ENCODE measurements around the gene APOO. TPM values are rescaled to one million over a fixed set of nuclear protein-coding genes. Genes with fewer than 3 reads are reported as not detected.

Gene APOO
- total RNA-seq, 1 donor from 2014 or later: 13.0 TPM

DNA sequence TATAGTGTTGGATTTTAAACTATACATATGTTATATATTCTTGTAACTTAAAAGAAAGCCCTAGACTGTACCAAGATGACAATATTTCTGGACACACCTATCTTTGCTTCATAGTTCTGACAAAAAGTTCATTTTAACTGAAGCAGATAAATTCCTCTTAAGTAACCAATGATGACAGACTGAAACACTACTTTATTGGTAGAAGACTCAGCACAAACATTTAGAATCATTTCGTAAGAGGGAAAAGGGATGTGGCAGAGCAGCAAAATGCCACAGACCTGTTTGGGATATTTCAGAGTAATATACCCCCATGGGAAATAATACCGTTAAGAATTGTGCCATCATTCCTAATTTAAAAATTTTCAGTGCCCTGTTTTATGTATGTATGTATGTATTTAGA, 56.2 kb downstream of the APOO start:
- H3K4me1 ChIP-seq (ENCODE audit: control insufficient read depth in 3 of 3, insufficient read depth in 3 of 3, low read length in 3 of 3): no peaks in the 10 kb centered on the region
- H3K9me3 ChIP-seq (ENCODE audit: control insufficient read depth in 3 of 3, low read length in 3 of 3): no peaks in the 10 kb centered on the region
- H3K36me3 ChIP-seq (ENCODE audit: control insufficient read depth in 3 of 3, insufficient read depth in 3 of 3, low read length in 3 of 3): no peaks in the 10 kb centered on the region
- H3K4me3 ChIP-seq (ENCODE audit: low read length in 3 of 3): no peak overlapping the region
- no peaks in the 10 kb centered on the region for H3K27me3 ChIP-seq (ENCODE audit: control insufficient read depth in 3 of 3, insufficient read depth in 3 of 3, low read length in 3 of 3)
- no peak overlapping the region for H3K9ac ChIP-seq (ENCODE audit: low read depth in 1 of 3, low read length in 3 of 3)
- no peak overlapping the region for H3K27ac ChIP-seq (ENCODE audit: low read depth, low read length)

DNA sequence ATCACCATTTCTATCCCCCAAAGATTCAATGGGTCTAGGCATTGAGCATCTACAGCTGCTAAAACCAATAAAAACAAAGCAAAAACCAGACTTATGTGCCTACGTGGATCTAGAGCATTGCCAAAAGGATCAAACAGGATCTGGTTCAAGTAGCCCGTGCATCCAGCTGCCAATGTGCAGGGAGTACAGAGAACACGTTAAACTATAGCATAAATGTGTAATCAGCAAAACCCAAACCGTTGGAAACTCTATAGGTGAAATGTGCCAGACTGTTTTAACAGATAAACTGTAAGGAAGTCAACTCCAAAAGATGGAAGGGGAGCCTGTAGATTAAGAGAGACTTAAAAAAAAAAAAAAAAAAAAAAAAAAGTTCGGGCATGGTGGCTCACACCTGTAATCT, 58.5 kb downstream of the APOO start:
- Histone ChIP-seq H3K27ac (ENCODE audit: low read depth, low read length) (no peak overlapping the region), H3K9ac (ENCODE audit: low read depth in 1 of 3, low read length in 3 of 3) (no peak overlapping the region), H3K27me3 (ENCODE audit: control insufficient read depth in 3 of 3, insufficient read depth in 3 of 3, low read length in 3 of 3) (no peaks in the 10 kb centered on the region), H3K4me1 (ENCODE audit: control insufficient read depth in 3 of 3, insufficient read depth in 3 of 3, low read length in 3 of 3) (no peaks in the 10 kb centered on the region), H3K4me3 (ENCODE audit: low read length in 3 of 3) (no peak overlapping the region), H3K9me3 (ENCODE audit: control insufficient read depth in 3 of 3, low read length in 3 of 3) (no peaks in the 10 kb centered on the region), H3K36me3 (ENCODE audit: control insufficient read depth in 3 of 3, insufficient read depth in 3 of 3, low read length in 3 of 3) (no peaks in the 10 kb centered on the region)

DNA sequence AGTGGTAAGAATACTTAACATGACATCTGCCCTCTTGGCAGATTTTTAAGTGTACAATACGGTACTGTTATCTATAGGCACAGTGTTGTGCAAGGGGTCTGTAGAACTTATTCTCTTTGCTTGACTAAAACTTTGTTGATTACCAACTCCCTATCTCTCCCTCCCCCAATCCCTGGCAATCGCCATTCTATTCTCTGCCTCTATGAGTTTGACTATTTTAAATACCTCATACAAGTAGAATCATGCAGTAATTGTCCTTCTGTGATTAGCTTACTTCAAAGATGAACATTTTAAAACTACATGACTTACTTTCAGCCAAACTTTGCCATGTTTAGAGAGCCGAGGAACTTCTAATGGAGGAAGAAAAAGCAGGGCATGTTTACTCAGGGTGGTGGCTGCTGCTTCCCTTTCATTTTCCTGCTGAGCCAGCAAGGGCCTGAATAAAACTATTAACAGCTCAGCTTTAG, 62.4 kb downstream of the APOO start:
- Histone ChIP-seq H3K9ac (ENCODE audit: low read depth in 1 of 3, low read length in 3 of 3) (no peak overlapping the region), H3K9me3 (ENCODE audit: control insufficient read depth in 3 of 3, low read length in 3 of 3) (no peaks in the 10 kb centered on the region), H3K27ac (ENCODE audit: low read depth, low read length) (peak overlapping the region; percentile 23), H3K27me3 (ENCODE audit: control insufficient read depth in 3 of 3, insufficient read depth in 3 of 3, low read length in 3 of 3) (no peaks in the 10 kb centered on the region), H3K36me3 (ENCODE audit: control insufficient read depth in 3 of 3, insufficient read depth in 3 of 3, low read length in 3 of 3) (no peaks in the 10 kb centered on the region), H3K4me3 (ENCODE audit: low read length in 3 of 3) (no peak overlapping the region), H3K4me1 (ENCODE audit: control insufficient read depth in 3 of 3, insufficient read depth in 3 of 3, low read length in 3 of 3) (no peaks in the 10 kb centered on the region)

- no peaks in the 10 kb centered on the region for H3K36me3 ChIP-seq (ENCODE audit: control insufficient read depth in 3 of 3, insufficient read depth in 3 of 3, low read length in 3 of 3)
- no peaks in the 10 kb centered on the region for H3K4me1 ChIP-seq (ENCODE audit: control insufficient read depth in 3 of 3, insufficient read depth in 3 of 3, low read length in 3 of 3)
- H3K27me3 ChIP-seq (ENCODE audit: control insufficient read depth in 3 of 3, insufficient read depth in 3 of 3, low read length in 3 of 3): no peaks in the 10 kb centered on the region
- peak overlapping the region; percentile 23 for H3K27ac ChIP-seq (ENCODE audit: low read depth, low read length)
- H3K9ac ChIP-seq (ENCODE audit: low read depth in 1 of 3, low read length in 3 of 3): no peak overlapping the region
- H3K4me3 ChIP-seq (ENCODE audit: low read length in 3 of 3): no peak overlapping the region
- no peaks in the 10 kb centered on the region for H3K9me3 ChIP-seq (ENCODE audit: control insufficient read depth in 3 of 3, low read length in 3 of 3)
Observed at GRCh38 chrX:23844502-23845138, 63.1 kb downstream of the APOO start.

DNA sequence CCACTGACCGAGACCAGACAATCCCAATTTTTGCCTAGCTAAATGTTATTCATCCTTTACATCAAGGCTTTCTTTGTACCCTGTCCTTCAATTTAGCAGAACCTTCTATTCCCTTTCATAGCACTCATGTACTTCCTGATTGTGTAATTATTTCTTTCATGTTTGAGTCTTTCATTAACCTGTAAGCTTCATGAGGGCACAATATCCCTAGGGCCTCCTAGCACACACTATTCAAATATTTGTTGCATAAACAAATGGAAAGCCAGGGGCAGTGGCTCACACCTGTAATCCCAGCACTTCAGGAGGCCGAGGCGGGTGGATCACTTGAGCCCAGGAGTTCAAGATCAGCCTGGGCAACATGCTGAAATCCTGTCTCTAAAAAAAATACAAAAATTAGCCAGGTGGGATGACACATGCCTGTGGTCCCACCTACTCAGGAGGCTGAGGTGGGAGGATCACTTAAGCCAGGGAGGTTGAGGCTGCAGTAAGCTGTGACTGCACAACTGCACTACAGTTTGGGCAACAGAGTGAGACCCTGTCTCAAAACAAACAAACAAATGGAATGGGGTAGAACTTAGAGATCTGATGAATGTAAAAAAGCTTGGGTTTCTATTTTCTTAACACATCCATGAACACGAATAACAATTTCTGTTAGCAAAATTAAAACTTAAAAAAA, 65.8 kb downstream of the APOO start:
- Histone ChIP-seq H3K4me3 (ENCODE audit: low read length in 3 of 3) (no peak overlapping the region), H3K9me3 (ENCODE audit: control insufficient read depth in 3 of 3, low read length in 3 of 3) (no peaks in the 10 kb centered on the region), H3K27ac (ENCODE audit: low read depth, low read length) (no peak overlapping the region), H3K36me3 (ENCODE audit: control insufficient read depth in 3 of 3, insufficient read depth in 3 of 3, low read length in 3 of 3) (no peaks in the 10 kb centered on the region), H3K9ac (ENCODE audit: low read depth in 1 of 3, low read length in 3 of 3) (no peak overlapping the region), H3K4me1 (ENCODE audit: control insufficient read depth in 3 of 3, insufficient read depth in 3 of 3, low read length in 3 of 3) (no peaks in the 10 kb centered on the region), H3K27me3 (ENCODE audit: control insufficient read depth in 3 of 3, insufficient read depth in 3 of 3, low read length in 3 of 3) (no peaks in the 10 kb centered on the region)

DNA sequence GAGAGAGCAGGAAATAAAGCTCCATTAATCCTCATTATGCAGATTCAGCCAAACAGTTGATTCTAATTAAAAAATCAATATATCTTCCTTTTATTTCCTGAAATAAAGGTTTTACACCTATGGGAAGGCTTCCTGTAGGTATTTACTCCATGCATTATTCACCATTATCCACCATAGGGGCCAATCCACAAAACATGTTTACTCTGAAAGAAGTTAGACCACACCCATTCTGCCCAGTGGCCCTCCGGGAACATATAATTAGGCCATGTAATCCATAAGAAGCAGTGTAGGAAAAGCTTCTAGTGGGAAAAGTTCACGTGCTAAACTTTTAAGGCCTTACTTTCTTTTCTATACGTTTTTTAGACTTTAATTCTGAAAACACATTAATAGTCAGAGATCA, 67.1 kb downstream of the APOO start:
- no peak overlapping the region for H3K27ac ChIP-seq (ENCODE audit: low read depth, low read length)

GRCh38 chrX:23838953-23839352, 68.8 kb downstream of the APOO start:
- Histone ChIP-seq H3K27ac (ENCODE audit: low read depth, low read length) (no peak overlapping the region), H3K4me3 (ENCODE audit: low read length in 3 of 3) (no peak overlapping the region), H3K36me3 (ENCODE audit: control insufficient read depth in 3 of 3, insufficient read depth in 3 of 3, low read length in 3 of 3) (no peaks in the 10 kb centered on the region), H3K27me3 (ENCODE audit: control insufficient read depth in 3 of 3, insufficient read depth in 3 of 3, low read length in 3 of 3) (no peaks in the 10 kb centered on the region), H3K9ac (ENCODE audit: low read depth in 1 of 3, low read length in 3 of 3) (no peak overlapping the region), H3K4me1 (ENCODE audit: control insufficient read depth in 3 of 3, insufficient read depth in 3 of 3, low read length in 3 of 3) (no peaks in the 10 kb centered on the region), H3K9me3 (ENCODE audit: control insufficient read depth in 3 of 3, low read length in 3 of 3) (no peaks in the 10 kb centered on the region)

More for the DNA sequence above, 67.1 kb downstream of the APOO start:
- Histone ChIP-seq H3K27me3 (ENCODE audit: control insufficient read depth in 3 of 3, insufficient read depth in 3 of 3, low read length in 3 of 3) (no peaks in the 10 kb centered on the region), H3K9me3 (ENCODE audit: control insufficient read depth in 3 of 3, low read length in 3 of 3) (no peaks in the 10 kb centered on the region), H3K4me1 (ENCODE audit: control insufficient read depth in 3 of 3, insufficient read depth in 3 of 3, low read length in 3 of 3) (no peaks in the 10 kb centered on the region), H3K4me3 (ENCODE audit: low read length in 3 of 3) (no peak overlapping the region), H3K36me3 (ENCODE audit: control insufficient read depth in 3 of 3, insufficient read depth in 3 of 3, low read length in 3 of 3) (no peaks in the 10 kb centered on the region), H3K9ac (ENCODE audit: low read depth in 1 of 3, low read length in 3 of 3) (no peak overlapping the region)

- Histone ChIP-seq H3K36me3 (ENCODE audit: control insufficient read depth in 3 of 3, insufficient read depth in 3 of 3, low read length in 3 of 3) (no peaks in the 10 kb centered on the region), H3K27me3 (ENCODE audit: control insufficient read depth in 3 of 3, insufficient read depth in 3 of 3, low read length in 3 of 3) (no peaks in the 10 kb centered on the region), H3K9ac (ENCODE audit: low read depth in 1 of 3, low read length in 3 of 3) (no peak overlapping the region), H3K4me1 (ENCODE audit: control insufficient read depth in 3 of 3, insufficient read depth in 3 of 3, low read length in 3 of 3) (no peaks in the 10 kb centered on the region), H3K4me3 (ENCODE audit: low read length in 3 of 3) (no peak overlapping the region), H3K27ac (ENCODE audit: low read depth, low read length) (no peak overlapping the region), H3K9me3 (ENCODE audit: control insufficient read depth in 3 of 3, low read length in 3 of 3) (no peaks in the 10 kb centered on the region)
Observed at GRCh38 chrX:23832721-23833120, 75.0 kb downstream of the APOO start.

DNA sequence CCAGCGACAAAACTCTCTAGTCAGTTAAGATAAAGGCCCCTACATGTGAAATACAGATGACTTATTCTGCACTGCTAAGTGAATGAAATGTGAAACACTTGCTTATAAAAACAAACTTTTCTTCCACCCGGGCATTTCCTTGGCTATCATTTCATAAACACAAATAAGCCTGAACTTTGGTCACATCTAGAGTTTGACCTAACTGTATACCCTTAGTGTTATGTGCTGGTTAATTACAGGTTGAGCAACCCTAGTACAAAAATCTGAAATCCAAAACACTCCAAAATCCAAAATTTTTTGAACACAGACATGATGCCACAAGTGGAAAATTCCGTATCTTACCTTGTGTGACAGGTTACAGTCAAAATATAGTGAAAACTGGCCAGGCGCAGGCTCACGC, 78.9 kb downstream of the APOO start:
- Histone ChIP-seq H3K27ac (ENCODE audit: low read depth, low read length) (no peak overlapping the region), H3K9me3 (ENCODE audit: control insufficient read depth in 3 of 3, low read length in 3 of 3) (no peaks in the 10 kb centered on the region), H3K4me1 (ENCODE audit: control insufficient read depth in 3 of 3, insufficient read depth in 3 of 3, low read length in 3 of 3) (no peaks in the 10 kb centered on the region), H3K36me3 (ENCODE audit: control insufficient read depth in 3 of 3, insufficient read depth in 3 of 3, low read length in 3 of 3) (no peaks in the 10 kb centered on the region), H3K9ac (ENCODE audit: low read depth in 1 of 3, low read length in 3 of 3) (no peak overlapping the region), H3K4me3 (ENCODE audit: low read length in 3 of 3) (no peak overlapping the region), H3K27me3 (ENCODE audit: control insufficient read depth in 3 of 3, insufficient read depth in 3 of 3, low read length in 3 of 3) (no peaks in the 10 kb centered on the region)

GRCh38 chrX:23826653-23827052, 81.1 kb downstream of the APOO start:
- no peak overlapping the region for H3K9ac ChIP-seq (ENCODE audit: low read depth in 1 of 3, low read length in 3 of 3)
- no peak overlapping the region for H3K27ac ChIP-seq (ENCODE audit: low read depth, low read length)
- H3K9me3 ChIP-seq (ENCODE audit: control insufficient read depth in 3 of 3, low read length in 3 of 3): no peaks in the 10 kb centered on the region
- no peaks in the 10 kb centered on the region for H3K4me1 ChIP-seq (ENCODE audit: control insufficient read depth in 3 of 3, insufficient read depth in 3 of 3, low read length in 3 of 3)
- no peaks in the 10 kb centered on the region for H3K27me3 ChIP-seq (ENCODE audit: control insufficient read depth in 3 of 3, insufficient read depth in 3 of 3, low read length in 3 of 3)
- H3K36me3 ChIP-seq (ENCODE audit: control insufficient read depth in 3 of 3, insufficient read depth in 3 of 3, low read length in 3 of 3): no peaks in the 10 kb centered on the region
- no peak overlapping the region for H3K4me3 ChIP-seq (ENCODE audit: low read length in 3 of 3)
